K562 (cell line): Measurements from ENCODE around the gene DNAAF9. TPM values are rescaled to one million over a fixed set of nuclear protein-coding genes. Genes with fewer than 3 reads are reported as not detected.

Experiments
- ATAC-seq: fragments of 200-7000 bp; cut with Tn5 transposase; 3 replicates; pipeline ENCODE4 v1.9.1; 2020; ENCODE audit warnings: moderate library complexity
- BruUV-seq: library from RNA; stranded (reverse); fragments of 400-500 nt; replicated peaks from 2 replicates; lab custom pipeline; 2021; lab: Mats Ljungman, UMichigan
- CTCF ChIA-PET: fragments of 300-600 bp; formaldehyde crosslinking; extraction: SDS; loops from one replicate; lab custom pipeline; 2021; ENCODE audit warnings: low intra/inter-chr PET ratio; lab: Yijun Ruan, JAX
- POLR2A ChIA-PET: fragments of 300-600, 350-650 bp; sonication (Branson Sonifier 250); formaldehyde crosslinking; extraction: SDS; loops from one replicate; lab custom pipeline; 2021; ENCODE audit warnings: antibody characterized with exemption, inconsistent platforms; lab: Yijun Ruan, JAX
- DNase-seq, 4 experiments: peaks; one replicate each; pipeline versions ENCODE4 v3.0.0 to v3.0.0-alpha.2; 2011 to 2018; ENCODE audit warnings: low spot score in 3 of 4, mixed read lengths in 3 of 4; ENCODE audit errors: extremely low read depth in 1 of 4
- FAIRE-seq: peaks from 2 replicates; lab custom pipeline; 2011; peaks lifted over from hg19 to GRCh38; lab: Jason Lieb, UNC
- H2AFZ ChIP-seq: 2 replicates; pipeline ENCODE4 v1.6.0; 2011; ENCODE audit warnings: low read depth, low read length, control low read depth, inconsistent platforms
- H3K27ac ChIP-seq: fragments of 200-600 bp; 3 replicates; pipeline ENCODE4 v1.8.0; 2011; ENCODE audit warnings: low read depth, mild to moderate bottlenecking, control low read depth, inconsistent platforms, low read length, moderate library complexity, mixed read lengths; ENCODE audit errors: extremely low read depth
- H3K27me3 ChIP-seq, 2 experiments: fragments of 300-600 bp in 1 of 2; 2 replicates in 1 of 2; 3 replicates in 1 of 2; pipeline versions ENCODE4 v1.6.0 to v1.8.0; 2011; ENCODE audit warnings: inconsistent platforms in 2 of 2, low read length in 2 of 2, mild to moderate bottlenecking in 1 of 2, mixed read lengths in 1 of 2, moderate library complexity in 1 of 2; ENCODE audit not compliant: control insufficient read depth in 2 of 2, insufficient read depth in 2 of 2
- H3K36me3 ChIP-seq: fragments of 300-600 bp; 3 replicates; pipeline ENCODE4 v1.8.0; 2011; ENCODE audit warnings: mild to moderate bottlenecking, low read length, inconsistent platforms; ENCODE audit not compliant: control insufficient read depth, insufficient read depth
- H3K4me1 ChIP-seq, 2 experiments: fragments of 200-600 bp in 1 of 2; replicated peaks in 1 of 2; 2 replicates in 1 of 2; 3 replicates in 1 of 2; pipeline versions ENCODE4 v1.5.1 to v1.8.0; 2011; ENCODE audit warnings: inconsistent platforms in 2 of 2, low read length in 2 of 2, mild to moderate bottlenecking in 1 of 2, mixed read lengths in 1 of 2, moderate library complexity in 1 of 2; ENCODE audit not compliant: control insufficient read depth in 2 of 2, insufficient read depth in 2 of 2
- H3K4me2 ChIP-seq: 2 replicates; pipeline ENCODE4 v1.6.1; 2011; ENCODE audit warnings: low read length, control low read depth, inconsistent platforms, mixed read lengths; ENCODE audit not compliant: insufficient read depth
- H3K4me3 ChIP-seq: fragments of 200-600 bp; sonication (generic), shearing (Covaris generic); 2 replicates; pipeline ENCODE4 v1.5.1; 2016; ENCODE audit warnings: control low read depth, inconsistent platforms
- H3K79me2 ChIP-seq: fragments of 200-600 bp; 3 replicates; pipeline ENCODE4 v1.8.0; 2011; ENCODE audit warnings: low read length, inconsistent platforms; ENCODE audit not compliant: control insufficient read depth, insufficient read depth
- H3K9ac ChIP-seq, 2 experiments: 2 replicates each; pipeline versions ENCODE4 v1.6.0 to v1.6.1; 2011; ENCODE audit warnings: low read depth in 2 of 2, low read length in 2 of 2, control low read depth in 1 of 2, inconsistent platforms in 1 of 2, mild to moderate bottlenecking in 1 of 2, mixed read lengths in 1 of 2; ENCODE audit not compliant: insufficient read depth in 1 of 2
- H3K9me1 ChIP-seq: one replicate; pipeline ENCODE4 v1.6.0; 2011; ENCODE audit warnings: inconsistent platforms, mild to moderate bottlenecking, low read length, moderate library complexity; ENCODE audit not compliant: control insufficient read depth, insufficient read depth
- H3K9me3 ChIP-seq: replicated peaks from 2 replicates; pipeline ENCODE4 v1.5.1; 2011; ENCODE audit warnings: low read depth, low read length, inconsistent platforms; ENCODE audit not compliant: control insufficient read depth, insufficient read depth
- H4K20me1 ChIP-seq: replicated peaks from 2 replicates; pipeline ENCODE4 v1.6.1; 2011; ENCODE audit warnings: low read length, inconsistent platforms, mixed read lengths; ENCODE audit not compliant: control insufficient read depth, insufficient read depth
- CEBPB ChIP-seq: fragments of 450-650 bp; IDR thresholded peaks from 2 replicates; pipeline ENCODE4 v1.6.1; 2016; ENCODE audit warnings: missing genetic modification characterization, missing compliant biosample characterization
- CEBPG ChIP-seq, 3 experiments: fragments of 200-800 bp in 1 of 3; sonication (Bioruptor generic) in 1 of 3; sonication (generic) in 1 of 3; formaldehyde crosslinking in 1 of 3; IDR thresholded peaks in 2 of 3; conservative IDR thresholded peaks in 1 of 3; 2 replicates each; pipeline versions ENCODE4 v1.6.1 to v1.8.0; 2016 to 2022; ENCODE audit warnings: missing compliant biosample characterization in 2 of 3, missing genetic modification characterization in 2 of 3, mild to moderate bottlenecking in 1 of 3, missing genetic modification reagents in 1 of 3
- LCOR ChIP-seq: sonication (generic); formaldehyde crosslinking; IDR thresholded peaks from 2 replicates; pipeline ENCODE4 v1.8.0; 2022; ENCODE audit warnings: mild to moderate bottlenecking, missing genetic modification reagents
- POLR2H ChIP-seq: IDR thresholded peaks from 2 replicates; pipeline ENCODE4 v1.6.1; 2016; ENCODE audit warnings: missing genetic modification characterization, low read depth, mild to moderate bottlenecking, control low read depth, missing compliant biosample characterization, moderate library complexity
- SMARCC2 ChIP-seq: fragments of 450-650 bp; IDR thresholded peaks from 2 replicates; pipeline ENCODE4 v1.6.1; 2017; ENCODE audit warnings: antibody characterized with exemption, moderate library complexity, mild to moderate bottlenecking, low read depth
- XRCC3 ChIP-seq: fragments of 450-650 bp; IDR thresholded peaks from 2 replicates; pipeline ENCODE4 v1.6.1; 2017; ENCODE audit warnings: mild to moderate bottlenecking, moderate library complexity
- ZNF140 ChIP-seq: fragments of 250-450 bp; sonication (Bioruptor Pico); IDR thresholded peaks from 2 replicates; pipeline ENCODE4 v1.8.0; 2021; ENCODE audit warnings: moderate library complexity, mild to moderate bottlenecking, inconsistent platforms
- WGBS: fragments of 100-300 bp; shearing (Covaris generic); methylation state at CpG from one replicate; pipeline ENCODE4 v1.1.6; 2016; ENCODE audit warnings: low coverage, mixed read lengths; ENCODE audit not compliant: insufficient coverage; ENCODE audit errors: missing lambda C conversion rate; 5-methylcytosine and 5-hydroxymethylcytosine counted together
- in situ Hi-C: fragments of 300-500 bp; cut with MboI; formaldehyde crosslinking; loops from 4 replicates; pipeline ENCODE4 v1.15.0; 2018; ENCODE audit warnings: inconsistent platforms, mixed read lengths
- intact Hi-C: fragments of 100-400 bp; cut with micrococcal nuclease; formaldehyde crosslinking; loops from 2 replicates; pipeline ENCODE4 v1.14.2; 2022
- polyA plus RNA-seq, 8 experiments: library from polyadenylated mRNA; depleted of rRNA in 4 of 8; stranded (reverse) in 5 of 8; unstranded in 3 of 8; fragments of >200 nt; fragmentation: Nextera tagmentation in 2 of 8; fragmentation: Illumina TruSeq in 1 of 8; extraction: Ambion mirVana in 2 of 8; extraction: Trizol in 1 of 8; gene quantifications; 2 replicates each; pipeline versions ENCODE4 v1.2.1 to v1.2.3, GENCODE V29; 2011 to 2014; ENCODE audit warnings: inconsistent platforms in 1 of 8, missing spikeins in 1 of 8
- total RNA-seq, 7 experiments: library from RNA; depleted of rRNA in 6 of 7; stranded (reverse); fragments of >200 nt in 6 of 7; fragmentation: Illumina TruSeq in 2 of 7; extraction: Trizol in 2 of 7; gene quantifications; 2 replicates each; pipeline versions ENCODE4 v1.2.1 to v1.2.3, GENCODE V29; 2011 to 2021; ENCODE audit warnings: low replicate concordance in 1 of 7
- TF ChIP-seq, protein P1 (sequence below): fragments of 250-450 bp; sonication (Bioruptor Pico); IDR thresholded peaks from 2 replicates; pipeline ENCODE4 v1.8.0; 2022; ENCODE audit warnings: inconsistent platforms

Gene DNAAF9
- total and polyA plus RNA-seq, 9 of the 15 experiments (the other 6 are each of a cell fraction or from before 2014, with no cell fraction given) = 0.42 to 2.9 (median 1.9) TPM

DNA sequence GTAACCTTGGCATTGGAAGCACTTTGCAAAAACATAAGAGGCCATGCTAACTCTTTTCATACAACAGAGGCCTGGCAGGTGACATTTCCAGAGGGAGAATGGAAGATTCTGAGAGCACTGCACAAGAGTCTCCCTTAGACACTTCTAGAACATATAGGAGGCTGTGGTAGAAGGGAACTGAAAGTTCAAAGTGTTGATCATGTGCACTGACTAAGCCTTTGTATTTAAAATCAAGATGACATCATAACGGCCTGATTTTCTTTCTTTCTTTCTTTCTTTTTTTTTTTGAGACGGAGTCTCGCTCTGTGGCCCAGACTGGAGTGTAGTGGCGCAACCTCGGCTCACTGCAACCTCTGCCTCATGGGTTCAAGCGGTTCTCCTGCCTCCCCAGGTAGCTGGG is 26.8 kb upstream of the DNAAF9 start:
- ATAC-seq (no peak), DNase-seq (no peak), FAIRE-seq (no peak)
- H3K9ac ChIP-seq = no peak overlapping the region
- in situ Hi-C loops (no loop called here), intact Hi-C loops (no loop called here)
- H3K4me2 ChIP-seq = no peak overlapping the region
- ChIA-PET POLR2A (no interaction called here), CTCF (no interaction called here)
- no peaks in the 10 kb centered on the region for H3K27me3 ChIP-seq
- H2AFZ ChIP-seq = no peak overlapping the region
- no TSS peak for BruUV-seq
- no peaks in the 10 kb centered on the region for H3K36me3 ChIP-seq
- 24% methylated on average over 5 of the region's 6 CpGs for WGBS
- H3K4me3 ChIP-seq = no peak overlapping the region
- H3K9me1 ChIP-seq = no peaks in the 10 kb centered on the region
- TF ChIP-seq, protein P1, sequence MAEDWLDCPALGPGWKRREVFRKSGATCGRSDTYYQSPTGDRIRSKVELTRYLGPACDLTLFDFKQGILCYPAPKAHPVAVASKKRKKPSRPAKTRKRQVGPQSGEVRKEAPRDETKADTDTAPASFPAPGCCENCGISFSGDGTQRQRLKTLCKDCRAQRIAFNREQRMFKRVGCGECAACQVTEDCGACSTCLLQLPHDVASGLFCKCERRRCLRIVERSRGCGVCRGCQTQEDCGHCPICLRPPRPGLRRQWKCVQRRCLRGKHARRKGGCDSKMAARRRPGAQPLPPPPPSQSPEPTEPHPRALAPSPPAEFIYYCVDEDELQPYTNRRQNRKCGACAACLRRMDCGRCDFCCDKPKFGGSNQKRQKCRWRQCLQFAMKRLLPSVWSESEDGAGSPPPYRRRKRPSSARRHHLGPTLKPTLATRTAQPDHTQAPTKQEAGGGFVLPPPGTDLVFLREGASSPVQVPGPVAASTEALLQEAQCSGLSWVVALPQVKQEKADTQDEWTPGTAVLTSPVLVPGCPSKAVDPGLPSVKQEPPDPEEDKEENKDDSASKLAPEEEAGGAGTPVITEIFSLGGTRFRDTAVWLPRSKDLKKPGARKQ (CRISPR knock-in tag) = no peak
- TF ChIP-seq POLR2H (tag) = no peak
- H3K4me1 ChIP-seq = no peaks in the 10 kb centered on the region; a peak in 1 of 5 replicates
- H3K79me2 ChIP-seq = no peaks in the 10 kb centered on the region
- H4K20me1 ChIP-seq = no peaks in the 10 kb centered on the region
- H3K9me3 ChIP-seq = no peaks in the 10 kb centered on the region
- H3K27ac ChIP-seq = no peak overlapping the region

DNA sequence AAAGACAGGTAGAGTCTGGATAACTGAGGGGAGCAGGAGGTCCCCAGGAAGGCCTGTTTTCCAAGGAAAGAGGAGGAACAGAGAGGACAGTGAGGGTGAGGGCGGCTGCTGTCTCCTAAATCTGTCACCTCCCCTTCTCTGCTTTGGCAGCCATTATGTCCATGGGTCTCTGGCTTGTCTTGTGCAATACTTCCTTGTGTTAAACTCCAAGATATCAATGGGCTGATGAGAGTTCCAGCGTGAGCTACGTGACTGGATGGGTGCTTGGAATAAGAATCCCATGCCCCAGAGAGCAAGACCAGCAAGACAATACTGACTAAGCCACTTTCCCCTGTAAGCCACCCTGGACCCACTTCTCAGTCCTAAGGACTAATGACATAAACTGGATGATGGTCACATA is 26.3 kb upstream of the DNAAF9 start:
- Histone ChIP-seq H3K27me3 (no peaks in the 10 kb centered on the region), H3K4me2 (no peak overlapping the region), H3K79me2 (no peaks in the 10 kb centered on the region)
- FAIRE-seq = no peak
- ChIA-PET POLR2A (no interaction called here), CTCF (no interaction called here)
- TF ChIP-seq CEBPG (CRISPR knock-in tag; IDR thresholded peaks at IDR 0.05) = peak; percentile 50; the same call in 1 of the 2 replicates
- no peak; a peak in 1 of 4 replicates for TF ChIP-seq CEBPG (tag; conservative IDR thresholded peaks at IDR 0.05 in 1 of 2, IDR thresholded peaks at IDR 0.05 in 1 of 2)
- no peak for TF ChIP-seq ZNF140
- no peak for TF ChIP-seq SMARCC2
- TF ChIP-seq LCOR (CRISPR knock-in tag) = no peak
- no peak for TF ChIP-seq XRCC3
- TF ChIP-seq CEBPB (tag) = peak; percentile 76
- TF ChIP-seq, all 486 proteins: peak for 2
- H3K36me3 ChIP-seq = no peaks in the 10 kb centered on the region
- H4K20me1 ChIP-seq = no peaks in the 10 kb centered on the region
- H3K27ac ChIP-seq = no peak overlapping the region
- H3K4me1 ChIP-seq = no peaks in the 10 kb centered on the region; a peak in 1 of 5 replicates
- DNase-seq (no peak), ATAC-seq (no peak)
- H3K9me3 ChIP-seq = no peaks in the 10 kb centered on the region
- no TSS peak for BruUV-seq
- intact Hi-C loops (no loop called here), in situ Hi-C loops (no loop called here)
- no peak overlapping the region for H3K9ac ChIP-seq
- 8% methylated on average over 2 of the region's 3 CpGs for WGBS
- H2AFZ ChIP-seq = peak overlapping the region; percentile 32; the same call in 1 of the 2 replicates
- no peak overlapping the region for H3K4me3 ChIP-seq
- H3K9me1 ChIP-seq = no peaks in the 10 kb centered on the region
